Endothelial cell of umbilical vein (primary cell): ENCODE data around the gene CWC27.

Experiments
- EZH2 ChIP-seq: IDR thresholded peaks from 2 replicates; pipeline ENCODE4 v1.6.1; 2012; ENCODE audit warnings: borderline replicate concordance, low read depth, mild to moderate bottlenecking, moderate library complexity, low read length, inconsistent platforms; ENCODE audit not compliant: severe bottlenecking
- JUN ChIP-seq: IDR thresholded peaks from 2 replicates; pipeline ENCODE4 v1.6.1; 2011; ENCODE audit warnings: borderline replicate concordance, low read depth; ENCODE audit not compliant: insufficient read length, insufficient read depth

DNA sequence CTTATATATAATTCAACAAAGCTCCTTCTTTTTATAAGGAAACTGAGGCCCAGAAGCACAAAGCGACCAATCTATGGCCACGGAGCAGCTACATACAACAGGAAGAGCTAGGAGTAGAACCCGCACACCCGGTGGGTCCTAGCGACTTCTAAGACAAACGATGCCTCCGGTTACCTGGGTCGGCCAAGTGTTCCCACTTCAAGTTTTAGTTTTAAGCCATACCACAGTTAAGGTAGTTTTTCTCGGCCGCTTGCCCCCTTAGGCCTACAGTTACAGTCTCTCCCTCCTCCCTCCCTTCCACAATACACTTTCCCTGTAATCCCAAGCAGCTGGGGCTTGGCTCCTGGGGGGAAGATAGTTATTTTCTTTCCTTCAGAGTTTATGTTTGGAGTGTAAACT is 772 bp upstream of the CWC27 start:
- TF ChIP-seq EZH2 (no peak), JUN (no peak)
